Neural cell (in vitro differentiated cells): ENCODE data around the gene AKT1. TPM values are rescaled to one million over a fixed set of nuclear protein-coding genes. Genes with fewer than 3 reads are reported as not detected.
"Not testable (repeated sequence)": the region's sequence is repeated elsewhere in the genome, so short reads cannot be mapped to it uniquely, and the experiment has no call there.

Experiments used
- H2AFZ ChIP-seq: fragments of 200-600, 300-800 bp; sonication (generic), shearing (Covaris generic); 2 replicates; pipeline ENCODE4 v1.6.0; 2014; ENCODE audit warnings: low read depth, mild to moderate bottlenecking, antibody characterized with exemption, low read length, moderate library complexity
- H3F3A ChIP-seq: fragments of 200-600 bp; shearing (Covaris generic); 2 replicates; pipeline ENCODE4 v1.6.1; 2016; ENCODE audit warnings: mild to moderate bottlenecking, moderate library complexity, mixed read lengths, antibody characterized with exemption, low read length; ENCODE audit not compliant: insufficient read depth, poor library complexity, severe bottlenecking
- H3K27ac ChIP-seq: fragments of 200-600, 300-800 bp; sonication (generic), shearing (Covaris generic); 2 replicates; pipeline ENCODE4 v1.5.1; 2014; ENCODE audit warnings: mild to moderate bottlenecking, low read length, moderate library complexity
- H3K27me3 ChIP-seq: fragments of 300-800, 200-600 bp; sonication (generic), shearing (Covaris generic); 2 replicates; pipeline ENCODE4 v1.6.0; 2014; ENCODE audit warnings: mild to moderate bottlenecking, low read depth, low read length, moderate library complexity; ENCODE audit not compliant: insufficient read depth
- H3K36me3 ChIP-seq: fragments of 300-800, 200-600 bp; sonication (generic), shearing (Covaris generic); 2 replicates; pipeline ENCODE4 v1.5.1; 2014; ENCODE audit warnings: mild to moderate bottlenecking, antibody characterized with exemption, low read length, moderate library complexity; ENCODE audit not compliant: insufficient read depth
- H3K4me2 ChIP-seq: fragments of 300-800, 200-600 bp; sonication (generic), shearing (Covaris generic); 2 replicates; pipeline ENCODE4 v1.6.0; 2014; ENCODE audit warnings: mild to moderate bottlenecking, low read length
- H3K4me3 ChIP-seq: fragments of 300-800, 200-600 bp; sonication (generic), shearing (Covaris generic); 2 replicates; pipeline ENCODE4 v1.5.1; 2014; ENCODE audit warnings: mild to moderate bottlenecking, low read length, moderate library complexity
- H3K79me2 ChIP-seq: fragments of 200-600 bp; shearing (Covaris generic); replicated peaks from 2 replicates; pipeline ENCODE4 v1.6.0; 2014; ENCODE audit warnings: mild to moderate bottlenecking, low read length, moderate library complexity; ENCODE audit not compliant: insufficient read depth
- H3K9ac ChIP-seq: fragments of 300-800, 200-600 bp; sonication (generic), shearing (Covaris generic); 2 replicates; pipeline ENCODE4 v1.6.1; 2016; ENCODE audit warnings: mild to moderate bottlenecking, low read length, mixed read lengths
- H3K9me2 ChIP-seq: fragments of 200-600 bp; shearing (Covaris generic); 2 replicates; pipeline ENCODE4 v1.6.1; 2016; ENCODE audit warnings: mild to moderate bottlenecking, low read length, mixed read lengths; ENCODE audit not compliant: insufficient read depth
- H3K9me3 ChIP-seq: fragments of 200-600, 300-800 bp; sonication (generic), shearing (Covaris generic); 2 replicates; pipeline ENCODE4 v1.6.1; 2016; ENCODE audit warnings: mild to moderate bottlenecking, mixed run types, low read length, moderate library complexity, mixed read lengths
- H4K20me1 ChIP-seq: fragments of 200-600 bp; shearing (Covaris generic); 2 replicates; pipeline ENCODE4 v1.6.1; 2016; ENCODE audit warnings: mild to moderate bottlenecking, mixed run types; ENCODE audit not compliant: insufficient read depth
- CTCF ChIP-seq: fragments of 450-650 bp; IDR thresholded peaks from 2 replicates; pipeline ENCODE4 v1.5.1; 2014; ENCODE audit warnings: antibody characterized with exemption, mild to moderate bottlenecking, moderate library complexity; ENCODE audit not compliant: poor library complexity, severe bottlenecking
- EP300 ChIP-seq: fragments of 450-650 bp; conservative IDR thresholded peaks from 2 replicates; pipeline ENCODE4 v1.6.1; 2014; ENCODE audit warnings: antibody characterized with exemption, mild to moderate bottlenecking, moderate library complexity; ENCODE audit not compliant: poor library complexity, severe bottlenecking
- EZH2 ChIP-seq: fragments of 200-600, 300-800 bp; shearing (Covaris generic), sonication (generic); IDR thresholded peaks from 2 replicates; pipeline ENCODE4 v1.6.1; 2014; ENCODE audit warnings: antibody characterized with exemption, low read length, borderline replicate concordance, mild to moderate bottlenecking; ENCODE audit not compliant: insufficient read depth, poor library complexity, severe bottlenecking
- MXI1 ChIP-seq: fragments of 450-650 bp; conservative IDR thresholded peaks from 2 replicates; pipeline ENCODE4 v1.6.1; 2014; ENCODE audit warnings: antibody characterized with exemption, mild to moderate bottlenecking; ENCODE audit not compliant: poor library complexity, severe bottlenecking
- REST ChIP-seq: IDR thresholded peaks from 2 replicates; pipeline ENCODE4 v1.6.1; 2012; ENCODE audit warnings: borderline replicate concordance
- polyA plus RNA-seq: library from polyadenylated mRNA; depleted of rRNA; stranded (reverse); fragments of >200 nt; gene quantifications from 2 replicates; pipeline ENCODE4 v1.2.3, GENCODE V29; 2014

Gene AKT1
- polyA plus RNA-seq, 1 donor from 2014 or later = 159 TPM

DNA sequence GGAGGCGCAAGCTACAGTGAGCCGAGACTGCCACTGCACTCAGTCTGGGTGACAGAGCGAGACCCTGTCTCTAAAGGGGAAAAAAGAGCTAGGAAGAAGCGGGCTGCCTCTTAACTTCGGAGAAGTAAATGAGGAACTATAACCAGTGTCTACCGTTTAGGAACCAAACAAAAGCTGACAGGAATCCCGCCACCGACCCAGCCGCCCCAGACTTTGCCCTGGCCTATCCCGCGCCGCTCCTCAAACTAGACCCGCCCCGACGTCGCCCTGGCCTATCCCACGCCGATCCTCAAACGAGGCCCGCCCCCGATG is 43.2 kb downstream of the AKT1 start:
- Histone ChIP-seq H2AFZ (peak overlapping the region; percentile 53), H3K36me3 (no peaks in the 10 kb centered on the region), H4K20me1 (no peaks in the 10 kb centered on the region), H3K9me3 (no peaks in the 10 kb centered on the region), H3F3A (no peaks in the 10 kb centered on the region), H3K27me3 (no peaks in the 10 kb centered on the region), H3K79me2 (peaks cover 20% of the 10 kb centered on the region), H3K4me2 (no peak overlapping the region), H3K27ac (peak overlapping the region; percentile 81), H3K4me3 (peak overlapping the region; percentile 100), H3K9ac (peak overlapping the region; percentile 92), H3K9me2 (no peaks in the 10 kb centered on the region)
- TF ChIP-seq EP300 = no peak
- TF ChIP-seq REST = peak; percentile 50

DNA sequence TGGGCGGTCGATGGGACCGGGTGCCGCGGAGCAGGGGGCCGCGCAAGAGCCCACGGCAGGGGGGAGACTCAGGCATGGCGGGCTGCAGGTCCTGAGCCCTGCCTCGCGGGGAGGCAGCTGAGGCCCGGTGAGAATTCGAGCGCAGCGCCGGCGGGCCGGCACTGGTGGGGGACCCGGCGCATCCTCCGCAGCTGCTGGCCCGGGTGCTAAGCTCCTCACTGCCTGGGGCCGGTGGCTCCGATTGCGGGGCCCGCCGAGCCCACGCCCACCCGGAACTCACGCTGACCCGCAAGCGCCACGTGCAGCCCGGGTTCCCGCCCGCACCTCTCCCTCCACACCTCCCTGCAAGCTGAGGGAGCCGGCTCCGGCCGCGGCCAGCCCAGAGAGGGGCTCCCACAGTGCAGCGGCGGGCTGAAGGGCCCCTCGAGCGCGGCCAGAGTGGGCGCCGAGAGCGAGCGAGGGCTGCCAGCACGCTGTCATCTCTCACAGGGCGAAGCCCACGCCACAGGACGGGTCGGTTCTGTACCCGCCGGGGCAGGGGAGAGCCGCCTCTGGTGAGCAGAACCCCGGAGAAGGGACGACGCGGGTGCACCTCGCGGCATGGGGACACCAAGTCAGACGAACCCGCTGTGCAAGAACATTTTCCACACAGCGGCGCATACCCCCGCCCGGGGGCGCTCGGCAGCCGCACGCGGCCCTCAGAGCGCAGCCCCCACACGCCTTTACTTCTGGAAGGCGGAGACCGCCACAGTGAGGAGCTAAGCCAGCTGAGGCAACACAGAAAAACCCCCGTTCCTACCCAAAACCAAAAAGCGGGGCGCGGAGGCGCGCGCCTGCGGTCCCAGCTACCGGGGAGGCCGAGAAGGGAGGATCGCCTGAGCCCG is 43.8 kb downstream of the AKT1 start:
- Histone ChIP-seq H3K4me2 (no peak overlapping the region), H4K20me1 (no peaks in the 10 kb centered on the region), H3K79me2 (peaks cover 20% of the 10 kb centered on the region), H3K9ac (peak overlapping the region; percentile 92), H3K4me3 (peak overlapping the region; percentile 100), H3K27ac (peak overlapping the region; percentile 81), H3K9me2 (no peaks in the 10 kb centered on the region), H3K9me3 (no peaks in the 10 kb centered on the region), H3K27me3 (no peaks in the 10 kb centered on the region), H3K36me3 (no peaks in the 10 kb centered on the region), H3F3A (no peaks in the 10 kb centered on the region), H2AFZ (peak overlapping the region; percentile 53)
- TF ChIP-seq EP300 (no peak), MXI1 (no peak), EZH2 (no peak), CTCF (no peak)

GRCh38 chr14:104750753-104751057 is 44.8 kb downstream of the AKT1 start:
- H4K20me1 ChIP-seq, H3K9ac ChIP-seq, H2AFZ ChIP-seq, H3K9me3 ChIP-seq, H3F3A ChIP-seq, H3K27ac ChIP-seq, H3K4me3 ChIP-seq, H3K36me3 ChIP-seq, H3K4me2 ChIP-seq, H3K9me2 ChIP-seq, H3K27me3 ChIP-seq: not testable (repeated sequence)
- H3K79me2 ChIP-seq = peaks cover 20% of the 10 kb centered on the region
